Bronchial epithelial cell (primary cell): Measurements from ENCODE around the gene EPB41L4B. TPM values are rescaled to one million over a fixed set of nuclear protein-coding genes. Genes with fewer than 3 reads are reported as not detected.
A peak's percentile ranks its signal among the peaks of the same experiment; 100 is the strongest.

Experiments used
- DNase-seq: peaks from one replicate; pipeline ENCODE4 v3.0.0-alpha.2; 2010; ENCODE audit warnings: low read depth
- FAIRE-seq: peaks from 2 replicates; lab custom pipeline; 2011; peaks lifted over from hg19 to GRCh38; lab: Jason Lieb, UNC
- H3K27me3 ChIP-seq: 2 replicates; pipeline ENCODE4 v1.5.1; 2011; ENCODE audit warnings: low read length; ENCODE audit not compliant: control insufficient read depth, insufficient read depth
- H3K36me3 ChIP-seq: 2 replicates; pipeline ENCODE4 v1.5.1; 2011; ENCODE audit warnings: low read length; ENCODE audit not compliant: control insufficient read depth, insufficient read depth
- H3K4me3 ChIP-seq: 2 replicates; pipeline ENCODE4 v1.5.1; 2011; ENCODE audit warnings: mild to moderate bottlenecking, low read depth, low read length, control low read depth
- total RNA-seq: library from RNA; depleted of rRNA; stranded (reverse); fragments of >200 nt; gene quantifications from 2 replicates; pipeline ENCODE4 v1.2.1, GENCODE V29; 2014
- TF ChIP-seq, protein P1 (sequence below): IDR thresholded peaks from 2 replicates; pipeline ENCODE4 v1.5.1; 2011; ENCODE audit warnings: mild to moderate bottlenecking, moderate library complexity, low read length, control low read depth, inconsistent platforms; ENCODE audit not compliant: insufficient read depth, severe bottlenecking

The EPB41L4B gene
- total RNA-seq, 1 donor from 2014 or later: 30.3 TPM

DNA sequence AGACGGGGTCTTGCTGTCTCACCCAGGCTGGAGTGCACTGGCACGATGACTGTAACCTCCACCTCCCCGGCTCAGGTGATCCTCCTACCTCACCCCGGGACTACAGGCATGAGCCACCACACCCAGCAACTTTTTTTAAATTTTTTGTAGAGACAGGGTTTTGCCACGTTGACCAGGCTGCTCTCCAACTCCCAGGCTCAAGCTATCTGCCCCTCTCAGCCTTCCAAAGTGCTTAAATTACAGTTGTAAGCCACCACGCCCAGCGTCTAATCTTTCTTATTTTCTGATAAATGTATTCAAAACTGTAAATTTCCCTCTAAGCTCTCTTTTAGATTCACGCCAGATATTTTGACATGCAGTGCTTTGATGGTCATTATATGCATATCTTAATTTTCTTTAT, 164.2 kb downstream of the EPB41L4B start:
- TF ChIP-seq, protein P1, sequence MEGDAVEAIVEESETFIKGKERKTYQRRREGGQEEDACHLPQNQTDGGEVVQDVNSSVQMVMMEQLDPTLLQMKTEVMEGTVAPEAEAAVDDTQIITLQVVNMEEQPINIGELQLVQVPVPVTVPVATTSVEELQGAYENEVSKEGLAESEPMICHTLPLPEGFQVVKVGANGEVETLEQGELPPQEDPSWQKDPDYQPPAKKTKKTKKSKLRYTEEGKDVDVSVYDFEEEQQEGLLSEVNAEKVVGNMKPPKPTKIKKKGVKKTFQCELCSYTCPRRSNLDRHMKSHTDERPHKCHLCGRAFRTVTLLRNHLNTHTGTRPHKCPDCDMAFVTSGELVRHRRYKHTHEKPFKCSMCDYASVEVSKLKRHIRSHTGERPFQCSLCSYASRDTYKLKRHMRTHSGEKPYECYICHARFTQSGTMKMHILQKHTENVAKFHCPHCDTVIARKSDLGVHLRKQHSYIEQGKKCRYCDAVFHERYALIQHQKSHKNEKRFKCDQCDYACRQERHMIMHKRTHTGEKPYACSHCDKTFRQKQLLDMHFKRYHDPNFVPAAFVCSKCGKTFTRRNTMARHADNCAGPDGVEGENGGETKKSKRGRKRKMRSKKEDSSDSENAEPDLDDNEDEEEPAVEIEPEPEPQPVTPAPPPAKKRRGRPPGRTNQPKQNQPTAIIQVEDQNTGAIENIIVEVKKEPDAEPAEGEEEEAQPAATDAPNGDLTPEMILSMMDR: no peak
- H3K36me3 ChIP-seq: no peaks in the 10 kb centered on the region
- DNase-seq: no peak
- no peaks in the 10 kb centered on the region for H3K27me3 ChIP-seq
- no peak overlapping the region for H3K4me3 ChIP-seq
- FAIRE-seq: no peak

DNA sequence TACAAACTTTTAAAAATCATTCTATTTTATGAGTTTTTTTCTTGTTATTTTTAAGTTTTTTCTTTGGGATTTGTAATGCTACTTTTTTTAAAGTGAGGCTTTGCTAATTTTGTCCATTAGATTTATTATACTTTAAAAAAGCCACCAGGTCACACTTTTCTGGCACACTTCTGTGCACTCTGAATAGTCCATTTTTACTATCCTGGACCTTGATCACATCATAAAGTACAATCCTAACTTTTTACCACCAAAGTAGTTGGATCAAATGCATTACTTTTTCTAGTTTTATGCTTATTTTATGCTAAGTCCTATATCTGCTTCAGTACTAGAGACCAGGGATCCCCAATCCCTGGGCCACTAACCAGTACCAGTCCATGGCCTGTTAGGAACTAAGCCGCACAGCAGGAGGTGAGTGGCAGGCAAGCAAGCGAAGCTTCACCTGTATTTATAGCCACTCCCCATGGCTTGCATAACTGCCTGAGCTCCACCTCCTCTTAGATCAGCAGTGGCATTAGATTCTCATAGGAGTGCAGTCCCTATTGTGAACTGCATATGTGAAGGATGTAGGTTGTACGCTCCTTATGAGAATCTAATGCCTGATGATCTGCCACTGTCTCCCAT, 169.8 kb downstream of the EPB41L4B start:
- no peak overlapping the region for H3K4me3 ChIP-seq
- DNase-seq (peak; percentile 35), FAIRE-seq (no peak)
- TF ChIP-seq, protein P1: no peak
- H3K27me3 ChIP-seq: peaks cover 2% of the 10 kb centered on the region
- H3K36me3 ChIP-seq: no peaks in the 10 kb centered on the region

DNA sequence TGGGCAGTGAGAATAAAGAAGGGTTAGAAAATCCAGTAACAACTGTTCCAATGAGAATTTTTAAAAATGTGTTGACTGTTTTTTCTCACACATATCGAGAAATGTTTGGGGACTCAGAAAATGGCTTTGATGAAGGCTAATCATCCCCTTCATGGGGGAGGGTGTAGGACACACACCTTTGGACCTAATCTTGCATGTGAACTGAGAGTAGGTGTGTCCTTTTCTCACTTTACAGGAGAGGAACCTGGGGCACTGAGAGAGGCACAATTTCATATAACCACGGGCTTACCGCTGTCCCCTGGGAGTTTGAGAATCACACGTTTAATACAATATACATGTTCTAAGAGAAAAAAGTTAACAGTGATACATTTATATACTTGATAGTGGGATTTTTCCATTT, 171.1 kb downstream of the EPB41L4B start:
- no peak for FAIRE-seq
- no peak for DNase-seq
- TF ChIP-seq, protein P1: no peak
- H3K36me3 ChIP-seq: no peaks in the 10 kb centered on the region
- peaks cover 2% of the 10 kb centered on the region for H3K27me3 ChIP-seq
- no peak overlapping the region for H3K4me3 ChIP-seq

DNA sequence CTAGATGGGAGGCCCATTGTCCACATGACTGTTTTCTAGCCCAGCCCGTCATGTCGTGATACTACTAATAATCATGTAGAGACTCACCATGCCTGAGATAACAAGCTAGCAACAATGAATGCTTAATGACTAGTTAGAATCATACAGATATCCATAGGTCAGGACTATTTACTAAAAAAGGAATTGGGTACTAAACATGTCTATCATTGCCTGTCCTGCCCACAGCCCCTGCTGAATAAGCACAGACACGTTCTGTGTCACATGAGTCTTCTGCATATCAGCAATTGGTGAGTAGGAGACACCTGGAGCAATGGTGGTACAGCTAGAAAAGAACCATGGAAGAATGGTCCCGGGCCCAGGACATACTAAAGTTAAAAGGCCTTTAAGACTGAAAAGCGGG, 171.8 kb downstream of the EPB41L4B start:
- no peak for FAIRE-seq
- TF ChIP-seq, protein P1: no peak
- H3K4me3 ChIP-seq: no peak overlapping the region

DNA sequence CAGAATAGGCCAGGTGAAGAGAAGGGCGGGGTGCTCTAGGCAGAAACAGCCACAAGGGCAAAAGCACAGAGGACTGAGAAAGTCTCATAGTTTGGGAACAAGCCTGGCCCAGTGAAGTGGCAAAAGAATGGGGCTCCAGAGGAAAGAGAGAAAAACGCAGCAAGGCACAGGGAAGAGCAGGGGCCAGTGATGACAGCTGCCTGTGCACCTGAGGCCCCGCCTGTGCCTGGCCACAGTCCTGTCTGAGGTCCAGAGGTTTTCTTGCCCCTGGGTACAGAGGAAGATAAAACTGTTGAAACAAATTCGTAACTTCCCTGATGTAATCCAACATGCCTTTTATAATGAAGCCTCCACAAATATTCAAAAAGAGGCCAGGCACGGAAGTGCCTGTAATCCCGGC, 175.8 kb downstream of the EPB41L4B start:
- H3K27me3 ChIP-seq: peaks cover 2% of the 10 kb centered on the region
- DNase-seq: no peak
- TF ChIP-seq, protein P1: no peak
- FAIRE-seq: no peak
- no peaks in the 10 kb centered on the region for H3K36me3 ChIP-seq
- H3K4me3 ChIP-seq: no peak overlapping the region

More for the DNA sequence above, 171.8 kb downstream of the EPB41L4B start:
- peaks cover 2% of the 10 kb centered on the region for H3K27me3 ChIP-seq
- DNase-seq: peak; percentile 10
- no peaks in the 10 kb centered on the region for H3K36me3 ChIP-seq
